DND-41 (cell line): ENCODE data around the gene ASIC4.

Experiments
- EZH2 ChIP-seq: IDR thresholded peaks from 3 replicates; pipeline ENCODE4 v1.6.1; 2012; ENCODE audit warnings: borderline replicate concordance, low read depth, mild to moderate bottlenecking, moderate library complexity, low read length, inconsistent platforms; ENCODE audit not compliant: severe bottlenecking
- TF ChIP-seq, protein P1 (sequence below): IDR thresholded peaks from 2 replicates; pipeline ENCODE4 v1.5.1; 2012; ENCODE audit warnings: borderline replicate concordance, low read length, moderate library complexity, mild to moderate bottlenecking; ENCODE audit not compliant: poor library complexity, severe bottlenecking; ENCODE audit errors: extremely low read depth

DNA sequence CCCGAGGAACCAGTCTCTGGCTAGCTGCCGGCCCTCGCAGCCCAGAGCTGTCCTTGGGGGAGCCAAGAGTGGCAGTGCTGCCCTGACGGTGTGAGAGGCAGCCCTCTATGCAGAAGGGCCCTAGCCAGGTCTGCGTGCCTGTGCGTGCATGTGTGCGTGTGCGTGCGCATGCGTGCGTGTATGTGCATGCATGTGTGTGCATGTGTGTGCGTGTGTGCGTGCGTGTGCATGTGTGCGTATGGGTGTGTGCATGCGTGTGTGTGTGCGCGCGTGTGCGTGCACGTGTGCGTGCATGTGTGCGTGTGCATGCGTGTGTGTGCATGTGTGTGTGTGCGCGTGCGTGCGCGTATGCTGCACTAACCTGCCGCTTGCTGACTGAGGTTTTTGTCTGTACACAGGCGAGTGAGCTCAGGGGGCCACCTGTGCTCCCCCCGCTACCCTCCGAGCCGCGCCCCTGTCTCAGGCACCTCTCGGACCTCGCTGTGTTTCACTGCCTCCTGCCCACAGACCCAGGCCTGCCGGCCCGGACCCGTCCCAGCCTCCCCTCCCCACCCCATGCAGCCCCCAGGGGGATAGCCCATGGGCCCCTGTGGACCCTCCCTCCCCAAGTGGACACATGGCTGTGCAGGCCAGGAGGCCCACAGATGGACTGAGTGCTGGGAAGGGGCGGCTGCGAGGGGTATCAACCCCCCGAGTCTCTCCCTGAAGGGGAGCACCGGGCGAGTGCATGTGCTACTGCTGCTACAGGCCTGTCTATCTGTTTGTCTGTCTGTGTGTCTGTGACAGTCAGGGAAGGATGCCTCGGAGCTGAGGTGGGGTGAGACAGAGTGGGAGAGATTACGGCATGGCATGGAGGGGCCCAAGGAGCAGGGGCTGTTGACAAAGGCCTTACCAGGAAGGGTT, 48.4 kb upstream of the ASIC4 start:
- TF ChIP-seq, protein P1, sequence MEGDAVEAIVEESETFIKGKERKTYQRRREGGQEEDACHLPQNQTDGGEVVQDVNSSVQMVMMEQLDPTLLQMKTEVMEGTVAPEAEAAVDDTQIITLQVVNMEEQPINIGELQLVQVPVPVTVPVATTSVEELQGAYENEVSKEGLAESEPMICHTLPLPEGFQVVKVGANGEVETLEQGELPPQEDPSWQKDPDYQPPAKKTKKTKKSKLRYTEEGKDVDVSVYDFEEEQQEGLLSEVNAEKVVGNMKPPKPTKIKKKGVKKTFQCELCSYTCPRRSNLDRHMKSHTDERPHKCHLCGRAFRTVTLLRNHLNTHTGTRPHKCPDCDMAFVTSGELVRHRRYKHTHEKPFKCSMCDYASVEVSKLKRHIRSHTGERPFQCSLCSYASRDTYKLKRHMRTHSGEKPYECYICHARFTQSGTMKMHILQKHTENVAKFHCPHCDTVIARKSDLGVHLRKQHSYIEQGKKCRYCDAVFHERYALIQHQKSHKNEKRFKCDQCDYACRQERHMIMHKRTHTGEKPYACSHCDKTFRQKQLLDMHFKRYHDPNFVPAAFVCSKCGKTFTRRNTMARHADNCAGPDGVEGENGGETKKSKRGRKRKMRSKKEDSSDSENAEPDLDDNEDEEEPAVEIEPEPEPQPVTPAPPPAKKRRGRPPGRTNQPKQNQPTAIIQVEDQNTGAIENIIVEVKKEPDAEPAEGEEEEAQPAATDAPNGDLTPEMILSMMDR, result no peak
- TF ChIP-seq EZH2, result no peak
